Umbilical cord (tissue), 2 donors: ENCODE data around the gene SLC1A2. TPM values are rescaled to one million over a fixed set of nuclear protein-coding genes. Genes with fewer than 3 reads are reported as not detected.

ENCODE experiments used
- DNase-seq: peaks from one replicate; pipeline ENCODE4 v3.0.0-alpha.2; 2015; ENCODE audit warnings: low spot score
- total RNA-seq: library from RNA; depleted of rRNA; stranded (reverse); fragments of >200 nt; gene quantifications from one replicate; pipeline ENCODE4 v1.2.3, GENCODE V29; 2014; ENCODE audit warnings: low replicate concordance; ENCODE audit not compliant: insufficient read depth

Gene SLC1A2
- total RNA-seq, 1 donor from 2014 or later: 12.0 TPM

DNA sequence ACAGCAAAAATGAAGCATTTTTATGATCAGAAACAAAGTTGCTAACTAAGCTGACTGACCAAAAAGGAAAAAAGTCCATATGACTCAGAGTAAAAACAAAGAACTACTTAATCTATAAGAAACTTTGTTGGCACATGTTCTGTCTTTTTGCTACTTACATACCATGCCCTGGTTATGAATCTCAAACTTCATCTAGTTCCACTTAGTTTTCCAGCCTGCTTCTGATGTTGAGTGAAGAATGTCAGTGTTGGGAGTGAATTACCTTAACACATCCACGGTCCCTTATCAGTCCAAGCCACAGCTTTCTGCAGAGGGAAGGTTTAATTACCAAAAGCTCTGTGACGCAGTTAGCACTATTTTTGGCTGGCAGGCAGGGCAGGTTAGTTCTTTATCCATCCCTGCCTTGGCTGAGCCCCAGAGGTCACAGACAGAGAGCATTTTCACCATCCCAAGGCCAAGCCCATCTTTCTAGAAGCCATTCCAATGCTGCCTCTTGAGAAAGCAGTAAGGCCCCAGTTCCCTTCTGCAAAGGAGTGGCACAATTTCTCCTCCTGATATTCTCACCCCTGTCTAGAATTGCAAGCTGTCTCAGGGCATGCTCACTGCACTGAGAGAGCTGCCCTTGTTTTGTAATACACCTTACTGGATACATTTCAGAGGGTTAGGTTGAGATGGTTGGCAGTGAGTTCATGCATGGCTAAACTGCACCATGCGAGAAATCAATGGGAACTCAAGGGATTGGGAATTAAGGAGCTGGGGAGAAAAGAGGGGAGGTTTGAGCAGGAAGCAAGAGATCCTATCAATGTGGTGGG, 67.1 kb downstream of the SLC1A2 start:
- peak; percentile 76 for DNase-seq

DNA sequence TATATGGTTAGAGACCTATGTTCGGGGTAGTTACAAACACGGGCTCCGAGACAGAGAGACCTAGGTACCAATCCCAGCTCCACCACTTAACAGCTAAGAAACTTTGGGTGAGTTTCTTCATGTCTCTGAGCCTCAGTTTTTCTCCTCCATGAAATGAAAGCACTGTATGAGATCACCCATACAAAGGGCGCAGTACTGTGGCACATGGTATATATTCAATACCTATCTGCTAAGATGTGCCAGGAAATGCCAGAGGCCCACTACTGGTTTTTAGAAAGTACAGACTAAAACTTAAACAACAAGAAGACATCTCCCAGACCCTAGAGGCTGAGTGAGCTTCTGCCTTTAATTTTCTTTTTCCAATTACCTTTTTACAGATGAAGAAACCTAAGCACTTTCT, 69.5 kb downstream of the SLC1A2 start:
- DNase-seq: no peak

DNA sequence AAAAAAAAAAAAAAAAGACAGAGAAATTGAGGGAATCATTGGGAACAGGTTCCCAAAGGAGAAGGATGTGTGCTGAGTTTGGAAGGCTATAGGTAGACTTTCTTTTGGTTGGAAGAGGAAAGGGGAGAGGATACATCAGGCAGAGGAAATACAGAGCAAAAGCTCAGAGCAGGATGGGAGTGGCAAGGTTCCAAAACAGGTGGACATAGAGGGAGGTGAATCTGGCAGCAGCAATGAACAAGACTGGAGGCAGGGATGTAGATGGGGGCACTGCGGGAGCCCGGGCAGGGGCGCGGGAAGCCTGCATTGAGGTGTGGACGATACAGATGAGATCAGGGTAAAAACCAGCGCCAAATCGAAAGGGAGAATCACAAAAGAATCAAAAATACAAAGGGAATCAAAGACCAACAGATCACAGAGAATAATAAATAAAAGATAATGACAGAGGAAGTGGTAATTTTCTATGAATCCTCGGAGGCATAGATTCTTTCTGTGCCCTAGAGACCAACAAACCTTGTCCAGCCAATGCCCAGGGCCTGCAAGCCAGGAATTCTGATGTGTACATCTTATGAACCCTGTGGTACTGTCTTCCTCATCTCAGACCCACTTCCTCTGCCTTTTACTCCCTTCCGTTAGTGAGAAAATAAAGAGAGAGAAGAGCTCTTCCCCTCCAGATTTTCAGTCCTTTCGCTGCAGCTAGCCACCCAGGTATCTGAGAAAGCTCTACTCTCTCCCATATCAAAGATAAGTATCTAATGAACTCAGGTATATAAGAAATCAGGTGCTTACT, 70.3 kb downstream of the SLC1A2 start:
- no peak for DNase-seq

DNA sequence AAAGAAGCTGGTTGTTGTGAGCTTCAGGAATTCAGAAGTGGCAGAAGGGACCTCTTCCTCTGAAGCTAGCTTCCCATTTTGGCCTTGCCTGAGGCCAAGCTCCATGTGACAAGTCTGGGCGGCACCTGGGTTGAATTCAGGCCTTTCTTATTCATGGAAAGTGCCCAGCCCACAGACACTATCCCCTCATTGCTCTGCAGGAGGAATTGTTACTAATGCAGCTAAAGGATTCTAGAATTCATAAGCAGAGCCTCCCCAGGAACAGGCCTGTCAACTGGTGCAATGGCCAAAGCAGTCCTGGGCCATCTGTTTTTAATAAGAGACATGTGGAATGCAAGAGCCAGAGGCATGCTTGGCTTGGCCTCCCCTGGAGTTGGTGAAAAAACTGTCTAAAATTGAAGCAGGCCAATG, 71.4 kb downstream of the SLC1A2 start:
- peak; percentile 42 for DNase-seq

DNA sequence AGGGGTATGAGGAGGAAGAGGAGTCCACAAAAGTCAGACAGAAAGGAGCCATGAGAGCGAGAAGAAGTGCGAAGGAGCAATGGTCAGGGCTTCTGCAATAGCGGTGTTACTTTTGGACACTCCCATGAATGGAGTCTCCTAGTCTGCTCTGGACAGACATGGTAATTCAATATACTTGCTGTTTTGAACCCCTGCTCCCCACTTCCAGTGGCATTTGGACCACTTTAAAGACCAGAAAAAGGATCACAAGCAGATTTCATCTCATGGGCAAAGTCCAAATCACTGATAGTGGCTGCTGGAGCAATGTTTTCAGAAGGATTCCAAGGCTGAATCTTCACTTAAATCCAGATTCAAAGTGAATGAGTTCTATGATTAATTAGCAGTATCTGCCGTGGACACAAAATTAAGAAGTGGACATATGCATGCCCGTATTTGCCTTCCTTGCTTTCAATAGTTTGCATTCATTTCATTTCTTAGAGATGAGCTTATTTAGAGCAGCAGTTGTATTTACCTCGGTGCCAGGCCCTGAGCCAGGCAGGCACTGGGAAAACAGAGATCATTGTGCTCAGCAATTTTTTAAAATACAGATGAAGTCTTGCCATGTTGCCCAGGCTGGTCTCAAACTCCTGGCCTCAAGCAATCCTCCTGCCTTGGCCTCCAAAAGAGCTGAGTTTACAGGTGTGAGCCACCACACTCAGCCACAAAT, 72.0 kb downstream of the SLC1A2 start:
- no peak for DNase-seq

DNA sequence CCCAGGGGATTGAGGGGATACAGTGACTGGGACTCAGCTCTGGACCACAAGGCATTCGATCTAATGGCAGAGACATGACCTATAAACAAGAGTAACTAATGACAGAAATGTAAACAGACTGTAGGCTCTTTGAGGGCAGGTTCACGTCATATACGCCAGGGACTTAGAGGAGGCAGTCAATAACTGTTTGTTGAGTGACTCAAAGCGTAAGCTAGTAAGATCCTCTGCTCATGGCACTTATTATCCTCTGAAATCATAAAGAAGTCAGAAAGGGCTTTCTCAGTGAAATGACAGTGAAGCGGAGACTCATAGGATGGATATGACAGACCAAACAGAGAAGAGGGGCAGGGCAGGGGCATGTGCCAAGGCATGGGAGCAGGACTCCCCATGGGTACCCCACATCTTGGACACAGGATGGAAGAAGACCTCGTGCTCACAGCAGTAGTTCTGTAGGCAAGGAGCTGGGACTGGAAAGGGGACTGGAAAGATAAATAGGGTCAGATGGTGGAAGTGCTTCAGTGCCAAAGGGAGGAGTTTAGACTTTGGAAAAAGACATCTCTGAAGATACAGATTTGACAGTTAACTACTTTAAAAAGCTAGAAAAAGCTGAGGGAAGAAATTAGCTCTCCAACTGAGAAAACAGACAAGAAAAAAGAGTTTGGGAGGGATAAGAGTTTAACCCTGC, 72.7 kb downstream of the SLC1A2 start:
- no peak for DNase-seq

DNA sequence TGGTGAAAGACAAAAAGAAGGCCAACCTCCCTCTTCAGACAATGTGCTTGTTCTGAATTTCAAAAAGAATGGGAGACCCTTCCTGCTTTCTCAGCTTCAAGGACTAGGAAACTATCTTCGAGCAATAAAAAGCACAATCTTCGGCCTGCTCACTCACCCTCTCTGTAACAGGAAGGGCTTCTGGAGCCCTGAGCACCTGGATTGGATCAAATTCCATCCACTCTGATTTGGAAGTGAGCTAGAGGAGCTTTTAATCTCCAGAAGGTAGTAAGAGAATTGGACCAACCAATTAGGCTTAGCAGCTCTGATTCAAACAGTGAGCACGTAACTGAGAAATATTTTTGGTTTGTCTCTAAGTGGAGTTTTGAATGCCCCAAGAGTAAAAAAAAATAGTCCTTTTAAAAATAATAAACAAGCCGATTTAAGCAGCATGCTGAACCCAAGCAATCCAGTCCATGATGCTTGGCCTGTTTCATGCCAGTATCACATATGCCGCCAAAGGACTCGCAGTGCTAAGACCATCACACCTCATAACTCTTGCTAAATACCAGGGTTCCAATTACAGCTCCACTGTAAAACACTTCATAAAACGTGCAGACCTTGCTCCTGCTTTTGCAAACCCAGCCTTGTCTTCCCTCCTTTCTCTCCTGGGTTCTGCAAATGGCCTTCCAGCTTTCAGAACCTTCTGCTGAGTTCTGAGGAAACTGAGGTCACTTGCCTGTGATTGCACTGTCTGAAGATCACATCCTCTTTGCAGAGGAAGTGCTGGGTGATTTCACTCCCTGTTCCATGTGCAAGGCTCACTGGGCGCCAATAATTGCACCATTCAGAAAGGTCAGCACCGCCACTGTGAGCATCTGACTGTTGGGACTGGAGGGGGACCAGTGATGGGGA, 74.4 kb downstream of the SLC1A2 start:
- peak; percentile 17 for DNase-seq

DNA sequence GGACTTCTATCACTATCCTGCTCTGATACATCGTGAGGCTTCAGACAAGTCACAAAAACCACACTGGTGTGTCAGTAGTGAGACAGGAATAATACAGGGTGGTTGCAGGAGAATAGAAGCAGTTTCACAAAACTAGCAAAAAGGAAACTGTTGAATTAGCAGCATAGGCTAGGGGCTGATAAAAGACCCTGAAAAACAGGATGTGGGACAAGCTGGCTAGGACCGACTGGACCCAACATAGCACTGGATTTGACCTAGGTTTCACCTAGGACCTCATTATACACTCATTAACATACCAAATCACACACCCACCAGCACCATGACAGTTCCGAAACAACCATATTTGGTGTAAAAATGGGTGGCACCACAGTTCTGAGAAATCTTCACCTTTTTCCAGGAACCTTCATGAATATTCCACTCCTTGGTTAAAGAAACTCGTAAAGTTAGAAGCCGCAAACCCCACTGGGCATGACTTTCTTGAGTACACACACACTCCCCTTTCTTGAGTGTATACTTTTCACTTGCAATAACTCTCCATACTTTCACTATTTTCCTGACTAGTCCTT, 76.2 kb downstream of the SLC1A2 start:
- DNase-seq: no peak

DNA sequence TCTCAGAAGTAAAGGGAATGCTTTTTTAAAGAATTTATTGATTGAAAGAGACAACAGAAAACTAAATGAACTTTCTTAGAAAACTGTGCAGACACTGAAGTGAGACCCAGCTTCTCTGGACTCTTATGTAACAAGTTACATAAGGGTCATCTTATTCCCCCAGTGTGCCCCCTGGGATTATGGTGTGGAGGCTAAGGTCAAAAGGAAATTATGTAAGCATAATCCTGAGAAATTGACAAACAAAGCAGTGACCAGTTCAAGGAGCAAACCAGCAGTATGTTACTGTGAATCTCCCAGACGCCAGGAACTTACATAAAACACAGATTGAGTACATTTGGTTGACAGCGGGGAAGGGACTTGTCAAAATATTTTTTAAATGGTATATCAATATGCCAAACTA, 78.6 kb downstream of the SLC1A2 start:
- no peak for DNase-seq

DNA sequence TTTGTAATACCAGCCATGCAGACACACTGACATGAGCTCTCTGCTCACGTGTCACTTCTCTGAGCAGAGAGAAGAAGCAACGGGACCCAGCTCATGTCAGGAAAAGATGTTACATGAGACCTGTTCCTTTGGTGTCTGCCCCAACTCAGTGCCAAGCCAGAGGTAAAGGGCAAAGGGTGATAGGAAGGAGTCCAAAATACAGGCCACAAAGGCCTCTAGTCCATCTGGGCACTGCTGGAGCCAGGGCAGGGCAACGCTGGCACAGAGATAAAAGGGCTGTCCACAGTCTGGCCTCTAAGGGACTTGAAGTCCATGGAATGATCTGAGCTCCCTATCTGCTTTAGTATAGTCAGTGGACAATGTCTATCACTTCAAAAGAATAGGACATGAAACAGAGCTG, 79.3 kb downstream of the SLC1A2 start:
- DNase-seq: no peak

DNA sequence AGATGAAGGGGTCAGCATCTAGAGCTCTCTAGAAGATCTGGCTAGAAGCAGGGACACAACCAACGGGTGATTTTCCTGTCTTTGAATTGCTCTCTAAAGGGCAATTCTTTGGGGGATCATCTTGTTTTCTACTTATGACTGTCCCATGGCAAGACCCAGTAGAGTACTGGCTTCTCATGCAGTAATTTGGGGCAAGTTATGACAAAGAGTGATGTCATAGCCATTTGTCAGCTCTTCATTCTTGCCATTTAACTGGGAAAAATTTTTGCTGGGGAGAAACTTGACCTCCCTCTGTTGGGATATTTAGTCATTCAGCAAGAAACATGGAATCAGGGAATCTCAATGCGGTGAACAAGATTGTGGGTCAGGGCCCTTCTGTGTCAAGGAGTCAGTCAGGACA, 80.4 kb downstream of the SLC1A2 start:
- DNase-seq: no peak

DNA sequence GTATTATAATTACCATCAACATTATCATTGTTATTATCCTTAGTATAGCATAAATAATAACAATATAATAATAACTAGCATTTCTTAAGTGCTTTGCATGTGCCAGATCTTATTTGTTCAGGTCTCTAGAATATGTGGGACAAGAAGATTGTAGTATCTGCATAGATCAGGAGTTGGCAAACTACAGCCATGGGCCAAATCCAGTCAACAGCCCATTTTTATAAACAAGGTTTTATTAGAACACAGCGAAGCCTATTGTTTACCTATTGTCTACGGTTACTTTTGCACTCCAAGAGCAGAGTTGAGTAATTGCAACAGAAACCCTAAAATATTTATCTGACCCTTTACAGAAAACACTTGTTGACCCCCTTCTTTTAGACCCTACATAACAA, 81.4 kb downstream of the SLC1A2 start:
- no peak for DNase-seq

DNA sequence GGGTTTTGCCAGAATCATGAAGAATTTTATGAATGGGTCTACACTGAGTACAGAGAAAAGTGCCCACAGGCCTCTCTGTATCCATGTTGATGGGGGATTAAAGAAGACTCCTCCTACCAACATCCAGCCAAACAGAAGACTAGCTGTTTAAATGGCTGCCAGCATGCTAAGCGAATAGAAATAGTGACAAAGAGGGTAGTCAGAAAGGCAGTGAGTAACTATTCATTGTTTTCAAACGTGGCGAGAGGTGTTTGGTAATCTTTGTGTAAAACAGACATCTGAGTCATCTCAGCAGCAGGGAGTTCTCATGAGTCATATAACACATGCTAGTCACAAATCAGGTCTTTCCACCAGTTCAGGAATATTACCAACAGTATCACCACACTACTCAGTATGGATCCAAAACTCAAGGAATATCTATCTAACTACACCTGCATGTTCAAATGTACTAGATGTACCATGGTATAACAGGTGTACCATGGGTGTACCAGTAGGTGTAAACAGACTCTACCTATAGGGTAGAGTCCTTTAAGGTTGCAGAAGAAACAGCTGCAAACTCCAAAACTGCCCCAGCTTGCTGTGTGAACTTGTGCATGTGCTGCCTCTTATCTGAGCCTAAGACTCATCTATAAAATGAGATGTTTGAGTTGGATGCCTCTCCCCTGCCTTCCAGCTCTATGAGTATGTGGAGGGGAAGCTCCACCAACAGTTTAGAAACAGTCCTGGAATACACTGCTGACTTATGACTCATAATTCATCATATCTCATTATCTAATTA, 82.0 kb downstream of the SLC1A2 start:
- no peak for DNase-seq

DNA sequence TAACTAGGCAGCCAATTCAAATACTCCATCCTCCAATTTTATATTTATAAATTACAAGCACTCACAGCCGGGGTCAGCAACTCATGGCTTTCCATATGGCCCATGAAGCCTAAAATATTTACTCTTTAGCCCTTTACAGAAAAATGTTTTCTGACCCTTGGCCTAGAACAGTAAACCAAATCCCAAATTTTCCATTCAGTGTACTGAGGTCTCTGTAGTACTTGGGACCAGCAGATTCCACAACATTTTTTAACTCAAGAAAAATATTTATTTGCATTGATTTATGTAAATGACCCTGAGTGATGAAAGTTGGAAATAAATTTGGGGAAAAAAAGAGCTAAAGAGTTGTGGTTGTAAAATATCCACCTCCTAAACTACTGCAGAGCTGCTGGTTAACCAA, 82.6 kb downstream of the SLC1A2 start:
- DNase-seq: no peak

DNA sequence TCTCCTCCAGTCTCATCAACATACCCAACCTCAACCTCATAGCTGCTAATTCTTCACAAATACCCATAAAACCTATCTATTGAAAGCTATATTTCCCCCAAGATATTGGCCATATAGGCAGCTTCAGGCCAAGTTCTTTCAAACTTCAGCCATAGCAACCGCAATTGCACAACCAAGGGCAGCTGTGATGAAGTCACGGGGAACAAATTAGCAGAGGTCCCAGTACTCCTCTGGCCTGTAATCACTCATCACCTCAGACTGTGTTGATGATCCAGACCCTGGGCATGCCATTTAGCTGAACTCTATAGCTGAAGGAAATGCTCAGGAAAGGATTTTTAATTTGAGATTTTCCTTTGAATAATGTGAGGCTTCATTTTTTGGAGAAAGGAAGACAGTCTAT, 84.1 kb downstream of the SLC1A2 start:
- no peak for DNase-seq

DNA sequence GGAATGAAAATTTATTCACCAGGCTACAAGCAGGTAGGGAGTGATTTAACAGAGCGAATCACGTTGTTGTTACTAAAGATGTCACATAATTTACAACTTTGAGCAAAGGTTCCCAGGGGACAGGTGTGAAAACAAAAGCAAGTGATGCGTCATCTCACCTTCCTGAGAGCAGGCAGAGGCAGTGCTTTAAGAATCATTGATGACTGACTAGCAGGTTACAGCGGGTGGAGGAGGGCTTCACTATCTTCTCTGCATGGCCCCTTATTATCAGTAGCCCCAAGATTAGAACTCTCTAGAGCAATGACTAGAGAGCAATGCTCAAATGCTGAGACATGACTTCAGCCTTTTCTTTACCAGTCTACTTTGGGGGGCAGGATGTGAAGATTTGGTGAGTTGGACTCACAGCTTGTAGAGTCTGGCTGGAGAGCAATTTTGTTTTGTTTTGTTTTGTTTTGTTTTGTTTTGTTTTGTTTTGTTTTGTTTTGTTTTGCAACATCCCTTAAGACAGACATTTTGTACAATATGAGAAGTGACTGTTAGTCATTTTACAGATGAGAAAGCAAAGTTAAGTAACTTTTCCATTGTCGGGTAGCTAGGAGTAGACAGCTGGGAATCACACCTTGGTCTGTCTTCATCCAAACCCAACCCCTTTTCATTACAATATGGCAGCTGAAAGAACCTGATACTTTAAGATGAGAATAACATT, 84.8 kb downstream of the SLC1A2 start:
- DNase-seq: no peak

DNA sequence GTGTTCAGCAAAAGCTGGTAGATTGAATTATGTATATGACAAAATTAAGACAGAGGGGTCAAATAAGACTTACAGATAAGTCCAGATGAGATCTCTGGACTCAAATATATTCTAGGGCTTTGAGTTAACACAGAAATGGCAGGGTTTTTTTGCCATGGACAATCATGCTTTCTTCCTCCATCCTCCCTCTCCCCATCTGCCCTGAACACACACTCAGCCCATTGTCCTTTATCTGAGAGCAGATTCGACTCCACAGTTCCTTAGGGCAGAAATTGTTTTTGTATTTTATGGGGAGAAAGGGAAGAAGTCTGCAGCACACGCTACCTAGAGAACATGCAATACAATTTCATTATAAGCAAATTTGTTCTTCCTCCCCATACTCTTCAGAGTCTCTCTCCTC, 86.8 kb downstream of the SLC1A2 start:
- no peak for DNase-seq

DNA sequence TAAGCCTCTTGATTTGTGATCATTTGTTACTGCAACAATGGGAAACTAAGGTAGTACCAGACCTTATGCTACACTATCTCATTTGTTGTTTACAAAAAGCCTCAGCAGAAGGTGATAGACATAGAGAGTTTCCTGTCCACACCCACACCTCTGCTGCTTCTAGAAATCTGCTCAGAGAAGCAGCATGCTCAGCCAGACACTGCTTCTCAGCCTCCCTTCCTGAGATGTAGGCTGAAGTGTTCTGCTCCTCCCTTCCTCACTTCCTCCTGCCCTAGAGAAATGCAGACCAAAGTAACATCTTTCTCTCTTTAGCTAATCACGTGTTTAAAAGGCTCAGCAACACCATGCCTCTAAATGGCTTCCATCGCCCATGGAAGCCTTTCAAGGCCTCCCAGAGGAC, 88.4 kb downstream of the SLC1A2 start:
- no peak for DNase-seq
